Ovary (tissue), 9 donors: ENCODE data around the gene SCYL1. TPM values are rescaled to one million over a fixed set of nuclear protein-coding genes. Genes with fewer than 3 reads are reported as not detected.
A peak's percentile ranks its signal among the peaks of the same experiment; 100 is the strongest.

ENCODE experiments used
- DNase-seq, 5 donors: peaks; one replicate each; pipeline ENCODE4 v3.0.0-alpha.2; 2019 to 2020
- H3K27ac ChIP-seq, 2 donors: fragments of 200-600 bp; one replicate each; pipeline versions ENCODE4 v1.5.1 to v1.8.0; 2019 to 2022
- H3K27me3 ChIP-seq: fragments of 200-600 bp; one replicate; pipeline ENCODE4 v1.8.0; 2022
- H3K36me3 ChIP-seq: fragments of 200-600 bp; sonication (generic); one replicate; pipeline ENCODE4 v1.5.1; 2019
- H3K4me1 ChIP-seq: one replicate; pipeline ENCODE4 v1.8.1; 2013; ENCODE audit warnings: mild to moderate bottlenecking, moderate library complexity; ENCODE audit not compliant: insufficient read depth
- H3K4me3 ChIP-seq: fragments of 200-600 bp; sonication (generic); one replicate; pipeline ENCODE4 v1.5.1; 2017
- H3K9me3 ChIP-seq, 2 donors: fragments of 200-600 bp in 1 of 2; sonication (generic) in 1 of 2; one replicate each; pipeline versions ENCODE4 v1.5.1 to v1.8.1; 2013 to 2019; ENCODE audit warnings: mild to moderate bottlenecking in 1 of 2, moderate library complexity in 1 of 2
- CTCF ChIP-seq, 3 donors: fragments of 450-650 bp in 2 of 3; fragments of 200-600 bp in 1 of 3; IDR thresholded peaks; one replicate each; pipeline versions ENCODE4 v1.5.1 to v1.8.0; 2016 to 2022; ENCODE audit warnings: antibody characterized with exemption in 3 of 3, mild to moderate bottlenecking in 1 of 3
- EP300 ChIP-seq: sonication (generic); formaldehyde crosslinking; IDR thresholded peaks from one replicate; pipeline ENCODE4 v1.6.1; 2017; ENCODE audit warnings: antibody characterized with exemption
- POLR2A ChIP-seq: fragments of 450-650 bp; IDR thresholded peaks from one replicate; pipeline ENCODE4 v1.6.1; 2017; ENCODE audit warnings: antibody characterized with exemption, mild to moderate bottlenecking, moderate library complexity
- WGBS, 3 donors: extraction: QIAGEN DNeasy Blood & Tissue Kit in 1 of 3; methylation state at CpG; one replicate each; pipeline versions ENCODE4 v1.1.5 to v1.1.7; 2013 to 2017; 5-methylcytosine and 5-hydroxymethylcytosine counted together
- intact Hi-C, 4 donors: fragments of 100-400 bp; cut with DNase I; formaldehyde crosslinking; loops; one replicate each; pipeline versions ENCODE4 v1.11.0 to v1.15.1; 2022 to 2023
- polyA plus RNA-seq, 2 donors: library from polyadenylated mRNA; stranded (reverse); fragments of 200-250 nt in 1 of 2; fragments of 350-450 nt in 1 of 2; fragmentation: Illumina TruSeq in 1 of 2; extraction: RNeasy Lipid Tissue Mini Kit (QIAGEN cat#74804) in 1 of 2; gene quantifications; one replicate each; pipeline ENCODE4 v1.2.3, GENCODE V29; 2013 to 2014
- total RNA-seq, 7 donors: library from RNA; depleted of rRNA in 2 of 7; stranded (reverse); fragments of >200 nt in 2 of 7; fragmentation: NEBNext Ultra II Directional in 3 of 7; extraction: Animal tissue kit (Norgen Biotek cat#: 25700) in 3 of 7; gene quantifications; one replicate each; pipeline versions ENCODE4 v1.1.0 to v1.2.4, GENCODE V29; 2016 to 2023
- donor health status: DM: no; HTN: no; CAD: no; lungs with moderate emphysema.
- donor health status: DM: no; HTN: no; CAD: no.
- donor health status: Bipolar disorder and iron deficiency.
- donor health status: DM: yes; HTN: yes; CAD: no.
- donor health status: DM: no; HTN: no; CAD: no.
- donor health status: DM: yes; HTN: yes; CAD: no.

The SCYL1 gene
- total and polyA plus RNA-seq, 9 donors: 11.7 to 118 (median 86.6) TPM

DNA sequence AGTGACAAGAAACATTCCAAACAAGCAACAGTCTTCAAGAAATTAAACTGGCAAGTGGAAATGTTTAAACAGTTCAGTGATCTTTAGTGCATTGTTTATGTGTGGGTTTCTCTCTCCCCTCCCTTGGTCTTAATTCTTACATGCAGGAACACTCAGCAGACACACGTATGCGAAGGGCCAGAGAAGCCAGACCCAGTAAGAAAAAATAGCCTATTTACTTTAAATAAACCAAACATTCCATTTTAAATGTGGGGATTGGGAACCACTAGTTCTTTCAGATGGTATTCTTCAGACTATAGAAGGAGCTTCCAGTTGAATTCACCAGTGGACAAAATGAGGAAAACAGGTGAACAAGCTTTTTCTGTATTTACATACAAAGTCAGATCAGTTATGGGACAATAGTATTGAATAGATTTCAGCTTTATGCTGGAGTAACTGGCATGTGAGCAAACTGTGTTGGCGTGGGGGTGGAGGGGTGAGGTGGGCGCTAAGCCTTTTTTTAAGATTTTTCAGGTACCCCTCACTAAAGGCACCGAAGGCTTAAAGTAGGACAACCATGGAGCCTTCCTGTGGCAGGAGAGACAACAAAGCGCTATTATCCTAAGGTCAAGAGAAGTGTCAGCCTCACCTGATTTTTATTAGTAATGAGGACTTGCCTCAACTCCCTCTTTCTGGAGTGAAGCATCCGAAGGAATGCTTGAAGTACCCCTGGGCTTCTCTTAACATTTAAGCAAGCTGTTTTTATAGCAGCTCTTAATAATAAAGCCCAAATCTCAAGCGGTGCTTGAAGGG is 20.0 kb upstream of the SCYL1 start:
- Histone ChIP-seq H3K36me3 (peaks cover 3% of the 10 kb centered on the region), H3K4me1 (peaks cover 2% of the 10 kb centered on the region)

DNA sequence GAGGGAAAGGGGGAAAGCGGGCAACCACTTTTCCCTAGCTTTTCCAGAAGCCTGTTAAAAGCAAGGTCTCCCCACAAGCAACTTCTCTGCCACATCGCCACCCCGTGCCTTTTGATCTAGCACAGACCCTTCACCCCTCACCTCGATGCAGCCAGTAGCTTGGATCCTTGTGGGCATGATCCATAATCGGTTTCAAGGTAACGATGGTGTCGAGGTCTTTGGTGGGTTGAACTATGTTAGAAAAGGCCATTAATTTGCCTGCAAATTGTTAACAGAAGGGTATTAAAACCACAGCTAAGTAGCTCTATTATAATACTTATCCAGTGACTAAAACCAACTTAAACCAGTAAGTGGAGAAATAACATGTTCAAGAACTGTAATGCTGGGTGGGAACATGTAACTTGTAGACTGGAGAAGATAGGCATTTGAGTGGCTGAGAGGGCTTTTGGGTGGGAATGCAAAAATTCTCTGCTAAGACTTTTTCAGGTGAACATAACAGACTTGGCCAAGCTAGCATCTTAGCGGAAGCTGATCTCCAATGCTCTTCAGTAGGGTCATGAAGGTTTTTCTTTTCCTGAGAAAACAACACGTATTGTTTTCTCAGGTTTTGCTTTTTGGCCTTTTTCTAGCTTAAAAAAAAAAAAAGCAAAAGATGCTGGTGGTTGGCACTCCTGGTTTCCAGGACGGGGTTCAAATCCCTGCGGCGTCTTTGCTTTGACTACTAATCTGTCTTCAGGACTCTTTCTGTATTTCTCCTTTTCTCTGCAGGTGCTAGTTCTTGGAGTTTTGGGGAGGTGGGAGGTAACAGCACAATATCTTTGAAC is 19.2 kb upstream of the SCYL1 start:
- no peaks in the 10 kb centered on the region for H3K27me3 ChIP-seq
- H3K4me3 ChIP-seq: peak overlapping the region; percentile 82
- H3K27ac ChIP-seq: peak overlapping the region; percentile 82 to 91
- H3K9me3 ChIP-seq: no peaks in the 10 kb centered on the region
- peaks cover 3% of the 10 kb centered on the region for H3K36me3 ChIP-seq
- H3K4me1 ChIP-seq: peaks cover 2% of the 10 kb centered on the region
- intact Hi-C loops: loop anchor here in 3 of 4 donors (5.0 kb wide), 2 partner anchors 33 to 123 kb away; partner anchors contain the start of gene SLC25A45 (in 1 of the 3)
- peak; percentile 42 to 69 (median 48) for DNase-seq
- 1 to 6% (median 4%) methylated on average over 12 of the region's 12 CpGs for WGBS, 3 donors
- TF ChIP-seq EP300: no peak
- peak in 1 of 3 donors; percentile 10 for TF ChIP-seq CTCF (IDR thresholded peaks at IDR 0.05)
- TF ChIP-seq POLR2A: no peak

More for the DNA sequence above, 20.0 kb upstream of the SCYL1 start:
- peak in 3 of 5 donors; percentile 28 to 53 (median 36) for DNase-seq
- intact Hi-C loops: loop anchor here in 3 of 4 donors (5.0 kb wide), 2 partner anchors 33 to 123 kb away; partner anchors contain the start of gene SLC25A45 (in 1 of the 3)
- no peaks in the 10 kb centered on the region for H3K27me3 ChIP-seq
- WGBS, 3 donors: 2 to 3% (median 2%) methylated on average over 8 of the region's 8 CpGs
- TF ChIP-seq POLR2A (no peak), CTCF (IDR thresholded peaks at IDR 0.05) (peak in 1 of 3 donors; percentile 9), EP300 (no peak)
- peak overlapping the region; percentile 82 for H3K4me3 ChIP-seq
- H3K9me3 ChIP-seq: no peaks in the 10 kb centered on the region
- H3K27ac ChIP-seq: peak overlapping the region; percentile 82 to 91

DNA sequence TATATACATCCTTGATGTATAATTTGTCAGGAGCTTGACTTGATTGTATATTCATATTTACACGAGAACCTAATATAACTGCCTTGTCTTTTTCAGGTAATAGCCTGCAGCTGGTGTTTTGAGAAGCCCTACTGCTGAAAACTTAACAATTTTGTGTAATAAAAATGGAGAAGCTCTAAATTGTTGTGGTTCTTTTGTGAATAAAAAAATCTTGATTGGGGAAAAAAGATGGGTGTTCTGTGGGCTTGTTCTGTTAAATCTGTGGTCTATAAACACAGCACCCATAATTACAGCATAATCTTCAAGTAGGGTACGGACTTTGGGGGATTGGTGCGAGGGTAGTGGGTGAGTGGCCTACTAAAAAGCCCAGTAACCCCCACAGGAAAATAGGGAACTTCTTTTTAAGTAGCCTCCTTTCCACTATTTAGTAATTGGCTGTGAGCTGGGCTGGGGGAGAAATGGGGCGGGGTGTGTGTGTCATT is 18.6 kb upstream of the SCYL1 start:
- intact Hi-C loops: loop anchor here in 3 of 4 donors (5.0 kb wide), 2 partner anchors 34 to 124 kb away; partner anchors contain the start of gene SLC25A45 (in 1 of the 3)
- peak in 1 of 5 donors; percentile 62 for DNase-seq
- H3K27ac ChIP-seq: peak overlapping the region; percentile 82 to 91
- no peak for TF ChIP-seq EP300
- no peak for TF ChIP-seq CTCF (IDR thresholded peaks at IDR 0.05)
- TF ChIP-seq POLR2A: no peak
- H3K4me1 ChIP-seq: peaks cover 2% of the 10 kb centered on the region
- H3K4me3 ChIP-seq: peak overlapping the region; percentile 82
- H3K9me3 ChIP-seq: no peaks in the 10 kb centered on the region
- WGBS, 3 donors: 27 to 29% (median 29%) methylated on average over 4 of the region's 4 CpGs
- peaks cover 3% of the 10 kb centered on the region for H3K36me3 ChIP-seq
- no peaks in the 10 kb centered on the region for H3K27me3 ChIP-seq
